MG63 (cell line): Measurements from ENCODE around the gene EIF3D. TPM values are rescaled to one million over a fixed set of nuclear protein-coding genes. Genes with fewer than 3 reads are reported as not detected.

ENCODE experiments used
- DNase-seq: peaks from one replicate; pipeline ENCODE4 v3.0.0-alpha.2; 2020
- H3K27me3 ChIP-seq: fragments of 250-450 bp; sonication (Bioruptor Pico); 2 replicates; pipeline ENCODE4 v1.5.1; 2020; ENCODE audit warnings: mild to moderate bottlenecking, moderate library complexity
- H3K36me3 ChIP-seq: fragments of 250-450 bp; sonication (Bioruptor Pico); 2 replicates; pipeline ENCODE4 v1.5.1; 2020; ENCODE audit warnings: mild to moderate bottlenecking, moderate library complexity
- H3K4me3 ChIP-seq: fragments of 250-450 bp; sonication (Bioruptor Pico); 2 replicates; pipeline ENCODE4 v1.5.1; 2020; ENCODE audit warnings: mild to moderate bottlenecking, moderate library complexity
- H3K9me3 ChIP-seq: fragments of 250-450 bp; sonication (Bioruptor Pico); 2 replicates; pipeline ENCODE4 v1.5.1; 2020; ENCODE audit warnings: mild to moderate bottlenecking, moderate library complexity
- total RNA-seq: library from RNA; depleted of rRNA; stranded (reverse); fragments of >200 nt; shearing (Covaris generic); gene quantifications from 2 replicates; pipeline ENCODE4 v1.2.3, GENCODE V29; 2014; ENCODE audit warnings: low replicate concordance; rRNA removed

EIF3D gene
- total RNA-seq, 1 experiment from 2014 or later = 575 TPM

- peaks cover 22% of the 10 kb centered on the region for H3K36me3 ChIP-seq
- H3K9me3 ChIP-seq = no peaks in the 10 kb centered on the region
- no peak for DNase-seq
- H3K27me3 ChIP-seq = no peaks in the 10 kb centered on the region
- H3K4me3 ChIP-seq = no peak overlapping the region
These were observed 65.2 kb downstream of the EIF3D start for GRCh38 chr22:36463783-36464184.

- Histone ChIP-seq H3K36me3 (peaks cover 8% of the 10 kb centered on the region), H3K4me3 (no peak overlapping the region), H3K9me3 (no peaks in the 10 kb centered on the region), H3K27me3 (no peaks in the 10 kb centered on the region)
- peak; percentile 89 for DNase-seq
These were observed 67.0 kb downstream of the EIF3D start for GRCh38 chr22:36461665-36462649.

Other genes with a start within 250 kb of the EIF3D start
- 323 and 380 TPM in 2 replicates for gene MYH9, start 141.2 kb downstream of the EIF3D start, total RNA-seq
- 64.6 and 123 TPM in 2 replicates for gene TXN2, start 47.5 kb downstream of the EIF3D start, total RNA-seq
- gene FOXRED2, start 22.1 kb downstream of the EIF3D start, total RNA-seq = 3.5 and 8.5 TPM in 2 replicates
- not detected in 2 replicates for gene CACNG2, start 174.6 kb upstream of the EIF3D start, total RNA-seq
- gene IFT27, start 247.0 kb upstream of the EIF3D start, total RNA-seq = 11.1 and 26.7 TPM in 2 replicates